Hepatocyte (in vitro differentiated cells): ENCODE measurements around the gene TST.

Source experiments
- EZH2 ChIP-seq: fragments of 200-600 bp; sonication (generic); IDR thresholded peaks from 2 replicates; pipeline ENCODE4 v1.6.1; 2016; ENCODE audit warnings: antibody characterized with exemption, mild to moderate bottlenecking, borderline replicate concordance
- TF ChIP-seq, protein P1 (sequence below): fragments of 200-600 bp; sonication (generic); IDR thresholded peaks from 2 replicates; pipeline ENCODE4 v1.5.1; 2016; ENCODE audit warnings: antibody characterized with exemption, mild to moderate bottlenecking; ENCODE audit not compliant: poor library complexity

GRCh38 chr22:37047006-37047405 lies 27.8 kb upstream of the TST start:
- TF ChIP-seq, protein P1, sequence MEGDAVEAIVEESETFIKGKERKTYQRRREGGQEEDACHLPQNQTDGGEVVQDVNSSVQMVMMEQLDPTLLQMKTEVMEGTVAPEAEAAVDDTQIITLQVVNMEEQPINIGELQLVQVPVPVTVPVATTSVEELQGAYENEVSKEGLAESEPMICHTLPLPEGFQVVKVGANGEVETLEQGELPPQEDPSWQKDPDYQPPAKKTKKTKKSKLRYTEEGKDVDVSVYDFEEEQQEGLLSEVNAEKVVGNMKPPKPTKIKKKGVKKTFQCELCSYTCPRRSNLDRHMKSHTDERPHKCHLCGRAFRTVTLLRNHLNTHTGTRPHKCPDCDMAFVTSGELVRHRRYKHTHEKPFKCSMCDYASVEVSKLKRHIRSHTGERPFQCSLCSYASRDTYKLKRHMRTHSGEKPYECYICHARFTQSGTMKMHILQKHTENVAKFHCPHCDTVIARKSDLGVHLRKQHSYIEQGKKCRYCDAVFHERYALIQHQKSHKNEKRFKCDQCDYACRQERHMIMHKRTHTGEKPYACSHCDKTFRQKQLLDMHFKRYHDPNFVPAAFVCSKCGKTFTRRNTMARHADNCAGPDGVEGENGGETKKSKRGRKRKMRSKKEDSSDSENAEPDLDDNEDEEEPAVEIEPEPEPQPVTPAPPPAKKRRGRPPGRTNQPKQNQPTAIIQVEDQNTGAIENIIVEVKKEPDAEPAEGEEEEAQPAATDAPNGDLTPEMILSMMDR: no peak
- TF ChIP-seq EZH2: no peak
